Measurements from ENCODE around the gene MYLK2. TPM values are rescaled to one million over a fixed set of nuclear protein-coding genes. Genes with fewer than 3 reads are reported as not detected.

The MYLK2 gene
- total RNA-seq, 4 donors from 2014 or later, result 0.21 to 0.69 TPM; not detected in 2

DNA sequence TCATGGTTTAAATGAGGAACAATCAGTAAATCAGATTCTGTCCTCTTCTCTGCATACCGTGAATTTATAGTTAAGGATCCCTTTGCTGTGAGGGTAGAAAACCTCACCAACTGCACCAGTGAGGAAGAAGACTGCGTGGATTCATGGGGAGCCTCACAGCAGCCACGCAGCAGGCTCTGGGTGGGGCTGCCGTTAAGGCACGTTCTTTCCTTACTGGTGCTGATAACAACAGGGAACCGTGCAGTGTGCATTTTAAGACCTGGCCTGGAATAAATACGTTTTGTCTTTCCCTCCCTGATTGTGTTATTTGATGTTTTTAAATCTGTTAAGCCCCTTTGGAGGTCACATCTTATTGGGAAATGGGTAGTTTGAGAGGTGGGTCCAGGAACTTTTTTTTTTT is 17.6 kb upstream of the MYLK2 start:
- Histone ChIP-seq H3K27ac (no peak overlapping the region), H3K27me3 (no peaks in the 10 kb centered on the region), H3K4me1 (no peaks in the 10 kb centered on the region), H3K36me3 (no peaks in the 10 kb centered on the region), H3K4me3 (no peak overlapping the region), H3K9me3 (no peaks in the 10 kb centered on the region)
- DNase-seq, result no peak
- TF ChIP-seq, protein P1, sequence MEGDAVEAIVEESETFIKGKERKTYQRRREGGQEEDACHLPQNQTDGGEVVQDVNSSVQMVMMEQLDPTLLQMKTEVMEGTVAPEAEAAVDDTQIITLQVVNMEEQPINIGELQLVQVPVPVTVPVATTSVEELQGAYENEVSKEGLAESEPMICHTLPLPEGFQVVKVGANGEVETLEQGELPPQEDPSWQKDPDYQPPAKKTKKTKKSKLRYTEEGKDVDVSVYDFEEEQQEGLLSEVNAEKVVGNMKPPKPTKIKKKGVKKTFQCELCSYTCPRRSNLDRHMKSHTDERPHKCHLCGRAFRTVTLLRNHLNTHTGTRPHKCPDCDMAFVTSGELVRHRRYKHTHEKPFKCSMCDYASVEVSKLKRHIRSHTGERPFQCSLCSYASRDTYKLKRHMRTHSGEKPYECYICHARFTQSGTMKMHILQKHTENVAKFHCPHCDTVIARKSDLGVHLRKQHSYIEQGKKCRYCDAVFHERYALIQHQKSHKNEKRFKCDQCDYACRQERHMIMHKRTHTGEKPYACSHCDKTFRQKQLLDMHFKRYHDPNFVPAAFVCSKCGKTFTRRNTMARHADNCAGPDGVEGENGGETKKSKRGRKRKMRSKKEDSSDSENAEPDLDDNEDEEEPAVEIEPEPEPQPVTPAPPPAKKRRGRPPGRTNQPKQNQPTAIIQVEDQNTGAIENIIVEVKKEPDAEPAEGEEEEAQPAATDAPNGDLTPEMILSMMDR (IDR thresholded peaks at IDR 0.05), result no peak
- TF ChIP-seq POLR2A (IDR thresholded peaks at IDR 0.05), result no peak
- intact Hi-C loops (cut with DNase I; ENCODE audit: low total_unique reads), result no loop called here

DNA sequence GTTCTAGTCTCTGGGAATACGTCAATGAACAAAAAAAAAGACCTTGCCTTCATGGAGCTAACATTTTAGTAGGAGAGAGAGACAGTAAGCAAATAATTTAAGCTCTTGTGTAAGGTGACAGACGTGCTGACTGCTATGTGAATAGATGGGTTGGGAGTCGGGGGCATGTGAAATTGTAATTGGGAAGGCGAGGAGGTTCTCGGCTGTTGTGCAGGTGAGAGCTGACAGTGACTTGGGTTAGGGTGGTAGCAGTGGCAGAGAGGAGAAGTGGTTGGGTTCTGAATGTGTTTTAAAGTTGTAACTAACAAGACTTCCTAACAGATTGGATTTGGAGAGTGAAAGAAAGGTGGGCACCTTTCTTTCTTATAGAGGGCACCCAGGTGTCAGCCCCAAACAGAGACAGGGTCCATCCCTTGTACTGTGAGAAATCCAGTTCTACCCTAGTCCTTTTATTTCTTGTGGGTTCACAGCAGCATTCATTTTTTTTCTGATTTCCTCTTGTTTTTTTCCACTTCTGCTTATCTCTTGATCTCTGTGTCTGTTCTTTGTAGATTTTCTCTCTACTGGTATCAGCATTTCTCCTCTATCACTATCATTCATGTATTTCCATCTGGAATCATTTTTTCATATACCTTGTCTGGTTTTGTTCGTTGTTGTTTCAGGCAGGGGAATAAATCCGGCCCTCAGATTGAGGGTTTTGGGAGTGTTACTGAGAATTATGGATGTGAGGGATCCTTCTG is 15.4 kb upstream of the MYLK2 start:
- no peaks in the 10 kb centered on the region for H3K36me3 ChIP-seq
- no peak overlapping the region for H3K27ac ChIP-seq
- H3K27me3 ChIP-seq, result no peaks in the 10 kb centered on the region
- TF ChIP-seq POLR2A (IDR thresholded peaks at IDR 0.05), result no peak
- TF ChIP-seq, protein P1 (IDR thresholded peaks at IDR 0.05), result no peak
- H3K4me3 ChIP-seq, result no peak overlapping the region
- intact Hi-C loops (cut with DNase I; ENCODE audit: low total_unique reads), result no loop called here
- H3K9me3 ChIP-seq, result no peaks in the 10 kb centered on the region
- no peak for DNase-seq
- no peaks in the 10 kb centered on the region for H3K4me1 ChIP-seq

DNA sequence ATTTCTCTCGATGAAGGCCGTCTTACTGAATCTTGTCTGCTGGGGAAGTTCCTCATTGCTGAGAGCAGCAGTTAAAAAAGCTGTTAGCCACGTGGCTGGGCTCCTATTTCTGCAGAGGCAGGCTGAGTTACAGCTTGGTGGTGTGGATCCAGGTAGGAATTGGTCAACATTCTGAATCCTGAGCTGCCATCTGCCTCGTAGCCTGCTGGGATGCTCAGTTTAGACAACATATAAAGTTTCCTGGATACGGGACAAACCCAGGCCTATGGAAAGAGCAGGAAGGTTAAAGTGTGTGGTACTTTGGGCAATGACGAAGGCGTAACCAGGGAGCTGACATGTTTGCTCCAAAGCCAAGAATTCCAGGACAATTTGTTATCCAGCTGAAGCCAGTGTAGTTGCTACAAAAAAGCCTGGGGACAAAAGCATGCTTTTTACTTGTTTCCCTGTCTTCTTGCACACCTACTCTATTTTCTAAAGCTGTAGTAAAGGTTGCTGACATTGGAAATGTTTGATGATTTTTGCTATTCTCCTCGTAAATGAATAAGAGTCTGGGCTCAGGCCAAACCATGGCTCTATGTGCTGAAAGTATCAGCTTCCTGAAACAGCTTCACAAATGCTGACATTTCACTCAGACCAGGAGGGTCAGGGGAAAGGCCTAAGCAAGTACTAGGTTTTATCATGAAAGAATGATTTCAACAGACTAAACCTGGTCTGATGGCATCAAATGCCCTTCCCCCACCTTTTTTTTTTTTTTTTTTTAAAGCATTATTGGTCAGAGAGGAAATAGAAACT is 12.4 kb upstream of the MYLK2 start:
- H3K36me3 ChIP-seq, result no peaks in the 10 kb centered on the region
- no peak for TF ChIP-seq POLR2A (IDR thresholded peaks at IDR 0.05)
- TF ChIP-seq, protein P1 (IDR thresholded peaks at IDR 0.05), result no peak
- H3K27me3 ChIP-seq, result no peaks in the 10 kb centered on the region
- no peaks in the 10 kb centered on the region for H3K9me3 ChIP-seq
- no peak for DNase-seq
- intact Hi-C loops (cut with DNase I; ENCODE audit: low total_unique reads), result no loop called here
- no peak overlapping the region for H3K4me3 ChIP-seq
- H3K27ac ChIP-seq, result no peak overlapping the region
- no peaks in the 10 kb centered on the region for H3K4me1 ChIP-seq

DNA sequence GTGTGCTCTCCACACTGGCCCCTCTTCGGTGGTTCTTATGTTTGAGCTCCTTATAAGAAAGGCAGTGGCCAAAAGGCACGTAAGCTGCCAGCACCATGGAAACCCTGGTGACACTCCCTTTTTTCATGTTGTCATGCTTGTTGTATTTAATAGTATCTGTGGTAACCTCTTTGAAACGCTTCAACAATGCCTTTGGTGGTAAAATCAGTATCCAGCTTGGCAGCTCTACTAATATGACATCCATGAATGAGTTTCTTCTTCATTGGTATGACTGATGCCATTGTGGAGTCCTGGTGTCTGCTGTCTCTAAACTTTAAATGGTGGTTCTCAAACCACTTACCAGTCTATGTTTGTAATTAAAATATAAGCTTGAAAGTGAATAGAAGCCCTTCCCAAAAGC is 10.7 kb upstream of the MYLK2 start:
- Histone ChIP-seq H3K4me3 (no peak overlapping the region), H3K27me3 (no peaks in the 10 kb centered on the region), H3K9me3 (no peaks in the 10 kb centered on the region), H3K36me3 (no peaks in the 10 kb centered on the region), H3K27ac (no peak overlapping the region), H3K4me1 (no peaks in the 10 kb centered on the region)
- DNase-seq, result no peak
- intact Hi-C loops (cut with DNase I; ENCODE audit: low total_unique reads), result no loop called here
- TF ChIP-seq POLR2A (IDR thresholded peaks at IDR 0.05), result no peak
- TF ChIP-seq, protein P1 (IDR thresholded peaks at IDR 0.05), result no peak

DNA sequence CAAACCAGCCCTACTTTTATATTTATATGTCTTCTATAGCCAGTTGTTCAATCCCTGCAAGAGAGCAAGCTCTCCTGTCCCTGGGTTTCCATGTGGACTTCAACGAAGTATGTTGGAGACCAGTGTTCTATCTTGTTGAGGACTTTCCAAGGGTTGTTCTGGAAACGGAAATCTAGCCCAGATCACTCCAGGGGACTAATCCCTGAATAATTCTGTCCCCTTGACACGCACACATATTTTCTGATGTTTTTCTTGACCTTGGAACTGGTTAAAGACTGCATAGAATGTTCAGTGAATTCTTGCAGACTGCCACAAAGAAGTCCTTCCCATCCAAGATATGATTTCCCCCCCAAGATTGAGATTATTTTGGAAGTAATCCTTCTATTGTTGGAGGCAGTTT is 9.5 kb upstream of the MYLK2 start:
- TF ChIP-seq, protein P1 (IDR thresholded peaks at IDR 0.05), result no peak
- TF ChIP-seq POLR2A (IDR thresholded peaks at IDR 0.05), result no peak
- Histone ChIP-seq H3K27me3 (no peaks in the 10 kb centered on the region), H3K4me3 (no peak overlapping the region), H3K27ac (no peak overlapping the region), H3K4me1 (no peaks in the 10 kb centered on the region), H3K36me3 (no peaks in the 10 kb centered on the region), H3K9me3 (no peaks in the 10 kb centered on the region)
- intact Hi-C loops (cut with DNase I; ENCODE audit: low total_unique reads), result no loop called here
- no peak for DNase-seq

Data from uterus (tissue), 4 donors.